Hematopoietic multipotent progenitor cell (in vitro differentiated cells): ENCODE data around the gene GPR39. TPM values are rescaled to one million over a fixed set of nuclear protein-coding genes. Genes with fewer than 3 reads are reported as not detected.

Source experiments
- DNase-seq, 3 donors: peaks; one replicate each; pipeline ENCODE4 v3.0.0-alpha.2; 2011 to 2015; ENCODE audit warnings: low read depth in 2 of 3, low spot score in 2 of 3
- total RNA-seq: library from RNA; depleted of rRNA; stranded (reverse); fragments of >200 nt; gene quantifications from one replicate; pipeline ENCODE4 v1.2.3, GENCODE V29; 2012

GPR39 gene
- total RNA-seq, 1 donor = under 0.01 TPM

GRCh38 chr2:132595186-132595585 lies 178.6 kb downstream of the GPR39 start:
- no peak for DNase-seq

GRCh38 chr2:132595693-132596092 lies 179.1 kb downstream of the GPR39 start:
- no peak for DNase-seq

- DNase-seq = no peak
Observed at GRCh38 chr2:132597166-132597565, 180.6 kb downstream of the GPR39 start.

- DNase-seq = no peak
Observed at GRCh38 chr2:132597831-132598230, 181.2 kb downstream of the GPR39 start.

- DNase-seq = no peak
Observed at GRCh38 chr2:132598536-132598935, 181.9 kb downstream of the GPR39 start.

GRCh38 chr2:132599556-132599955 lies 183.0 kb downstream of the GPR39 start:
- no peak for DNase-seq

GRCh38 chr2:132604561-132604960 lies 188.0 kb downstream of the GPR39 start:
- DNase-seq = no peak

GRCh38 chr2:132605236-132606180 lies 188.9 kb downstream of the GPR39 start:
- DNase-seq = no peak

- DNase-seq = no peak
Observed at GRCh38 chr2:132606649-132607048, 190.0 kb downstream of the GPR39 start.

- DNase-seq = no peak
Observed at GRCh38 chr2:132607426-132608090, 191.0 kb downstream of the GPR39 start.

- no peak for DNase-seq
Observed at GRCh38 chr2:132608311-132608710, 191.7 kb downstream of the GPR39 start.

- DNase-seq = no peak
Observed at GRCh38 chr2:132609101-132609890, 192.7 kb downstream of the GPR39 start.

- DNase-seq = no peak
Observed at GRCh38 chr2:132611719-132612118, 195.1 kb downstream of the GPR39 start.

- no peak for DNase-seq
Observed at GRCh38 chr2:132615329-132616085, 198.9 kb downstream of the GPR39 start.

GRCh38 chr2:132617989-132618388 lies 201.4 kb downstream of the GPR39 start:
- DNase-seq = no peak

GRCh38 chr2:132618734-132619133 lies 202.1 kb downstream of the GPR39 start:
- no peak for DNase-seq

GRCh38 chr2:132620115-132620514 lies 203.5 kb downstream of the GPR39 start:
- DNase-seq = no peak

GRCh38 chr2:132621131-132621875 lies 204.7 kb downstream of the GPR39 start:
- no peak for DNase-seq

- DNase-seq = peak in 1 of 3 donors; percentile 20
Observed at GRCh38 chr2:132623096-132623839, 206.7 kb downstream of the GPR39 start.
